C1 segment of cervical spinal cord (tissue), 14 donors: ENCODE results near the gene EDIL3.
"Not testable (repeated sequence)": the region's sequence is repeated elsewhere in the genome, so short reads cannot be mapped to it uniquely, and the experiment has no call there.

Experiments used
- DNase-seq, 14 donors: peaks; one replicate each; lab custom pipeline; 2025; lab: John Stamatoyannopoulos, UW

EDIL3 gene

DNA sequence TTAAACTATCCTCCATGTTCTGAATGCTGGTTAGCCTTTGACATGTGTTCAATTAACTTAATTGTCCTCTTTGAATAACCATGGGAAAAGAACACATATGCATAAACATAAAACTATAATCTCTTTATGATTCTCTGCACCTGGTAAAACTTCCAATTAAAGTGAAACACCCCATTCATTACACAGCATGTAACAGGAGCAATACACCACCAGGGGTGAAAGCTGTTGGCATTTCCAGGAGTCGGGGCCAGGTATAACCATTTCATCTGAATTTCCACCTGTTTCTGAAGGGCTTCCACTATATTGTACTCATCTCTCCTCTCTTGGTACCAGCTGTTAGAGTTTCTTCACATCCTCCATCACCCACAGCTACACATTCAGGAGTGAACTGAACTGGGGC is 303.8 kb downstream of the EDIL3 start:
- no peak for DNase-seq

DNA sequence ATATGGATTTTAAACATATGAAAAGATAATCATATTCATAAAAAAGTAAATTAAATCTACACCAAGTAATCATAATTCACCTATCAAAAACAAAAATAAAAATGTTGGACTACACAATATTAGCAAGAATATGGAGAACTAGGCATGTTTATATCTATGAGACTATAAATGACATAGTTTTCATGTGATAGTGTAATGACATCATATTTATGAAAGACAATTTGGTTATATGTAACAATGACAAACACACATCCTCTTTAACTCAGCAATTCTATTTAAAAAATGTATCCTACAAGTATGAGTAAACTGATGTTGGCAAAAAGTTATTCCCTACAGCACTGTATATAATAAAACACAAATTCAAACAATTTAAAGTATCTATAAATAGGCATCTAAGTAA is 312.3 kb downstream of the EDIL3 start:
- no peak for DNase-seq

- DNase-seq, result no peak
Observed at GRCh38 chr5:84069608-84070179, 315.0 kb downstream of the EDIL3 start.

DNA sequence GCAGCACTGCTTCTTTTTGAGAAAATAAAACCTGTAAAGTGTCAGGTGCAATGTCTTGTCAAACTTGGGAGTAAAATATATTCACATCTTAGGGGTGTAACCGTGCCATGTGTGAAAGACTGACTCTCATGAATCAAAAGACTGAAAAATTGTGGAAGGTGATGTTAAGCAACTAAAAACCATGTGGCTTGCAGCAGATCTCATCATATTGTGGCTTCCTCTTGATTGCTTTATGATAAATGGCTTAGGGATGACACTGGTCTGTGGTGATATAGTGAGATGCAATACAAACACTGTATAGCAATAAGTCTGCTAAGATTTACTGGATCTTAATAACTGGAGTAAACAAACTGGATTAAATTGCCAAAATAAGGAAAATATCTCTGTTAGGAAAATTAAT is 321.6 kb downstream of the EDIL3 start:
- DNase-seq, result no peak

DNA sequence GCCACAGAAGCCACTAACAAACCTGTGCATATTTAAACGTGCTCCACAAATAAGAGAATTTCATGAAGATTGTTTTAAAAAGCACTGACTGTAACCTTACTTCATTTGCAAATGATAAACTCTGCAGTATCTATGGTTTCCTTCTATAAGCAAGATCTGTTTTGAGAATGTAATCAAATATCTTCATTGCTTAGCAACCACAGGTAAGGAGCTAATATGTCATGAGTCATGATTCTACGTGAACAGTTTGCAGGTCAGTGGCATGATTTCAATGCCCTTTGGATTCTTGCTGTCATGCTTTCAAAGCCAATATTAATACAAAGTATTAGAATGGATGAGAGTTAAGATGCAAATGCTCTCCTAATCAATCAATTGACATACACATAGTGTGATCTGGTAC is 325.0 kb downstream of the EDIL3 start:
- no peak for DNase-seq

DNA sequence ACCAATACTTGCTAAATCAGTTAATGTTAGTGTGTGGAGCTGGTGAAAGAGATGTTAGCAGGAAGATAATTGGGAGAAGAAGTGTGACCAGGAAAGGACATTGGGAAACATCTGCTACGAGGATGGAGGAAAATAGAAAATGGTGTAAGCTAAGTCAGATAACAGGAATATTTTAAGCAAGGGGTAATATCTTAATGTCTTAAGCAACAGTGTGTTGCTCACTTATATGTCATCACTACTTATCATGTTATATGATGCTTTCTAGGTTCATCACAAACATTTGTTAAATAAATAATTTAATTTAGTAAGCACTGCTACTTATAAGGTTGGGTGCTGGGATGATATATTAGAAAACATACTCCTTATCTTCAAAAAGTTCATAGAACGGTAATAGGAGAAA is 326.1 kb downstream of the EDIL3 start:
- no peak for DNase-seq

DNA sequence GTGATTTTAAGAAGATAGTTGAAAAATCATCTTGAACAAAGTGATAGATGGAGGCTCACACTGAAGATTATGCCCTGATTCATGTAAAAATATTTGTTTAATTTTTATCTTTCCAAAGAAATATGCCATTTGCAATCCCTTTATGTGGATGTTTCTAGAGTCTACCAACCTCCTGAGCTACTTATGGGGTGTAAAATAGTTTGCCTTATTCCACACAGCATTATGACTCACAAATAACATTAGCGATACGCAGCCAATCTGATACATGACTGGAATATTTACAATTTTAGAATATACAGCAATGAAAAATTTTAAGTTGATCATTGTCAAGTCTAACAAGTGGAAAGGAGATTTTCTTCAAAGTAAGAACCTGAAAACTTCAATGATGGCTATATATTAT is 327.5 kb downstream of the EDIL3 start:
- no peak for DNase-seq

GRCh38 chr5:84045964-84046363 is 338.7 kb downstream of the EDIL3 start:
- DNase-seq, result no peak

DNA sequence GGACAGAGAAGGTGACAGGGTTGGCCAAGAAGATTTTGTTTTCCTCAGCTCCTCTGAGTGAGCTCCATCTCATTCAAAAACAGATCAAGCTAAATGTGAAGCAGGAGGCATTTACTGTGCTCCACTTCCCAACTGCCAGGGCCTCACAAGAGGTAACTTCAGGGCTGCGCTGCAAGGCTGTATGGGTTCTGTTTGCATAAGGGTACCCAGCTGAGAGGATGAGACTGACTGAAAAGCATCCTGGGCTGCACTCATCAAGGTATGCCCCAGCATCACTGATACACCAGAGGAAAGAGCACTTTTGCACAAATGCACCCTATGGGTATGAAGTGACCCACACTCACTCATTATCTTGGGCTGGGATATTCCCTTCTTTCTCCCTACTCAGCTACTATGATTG is 347.8 kb downstream of the EDIL3 start:
- DNase-seq, result no peak

DNA sequence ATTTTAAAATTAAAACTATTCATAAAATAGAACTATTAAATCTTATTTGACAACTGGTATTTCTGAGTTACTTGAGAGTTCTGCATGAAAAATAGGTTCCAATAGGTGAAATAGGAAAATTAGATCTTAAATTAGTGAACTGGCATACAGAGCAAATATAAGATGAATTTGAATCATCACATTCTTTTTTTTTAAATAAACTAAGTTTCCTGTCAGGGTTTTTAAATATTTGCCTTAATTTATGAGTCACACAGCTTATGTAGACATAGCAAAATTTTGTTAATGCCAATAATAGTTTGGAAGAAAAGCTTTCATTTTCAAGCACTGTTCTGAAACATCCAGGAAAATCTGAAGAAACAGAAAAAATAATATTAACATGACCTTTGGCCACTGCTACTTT is 352.4 kb downstream of the EDIL3 start:
- no peak for DNase-seq

GRCh38 chr5:84028093-84028492 is 356.6 kb downstream of the EDIL3 start:
- DNase-seq, result no peak

GRCh38 chr5:84018521-84018920 is 366.2 kb downstream of the EDIL3 start:
- not testable (repeated sequence) for DNase-seq

- no peak for DNase-seq
Observed at GRCh38 chr5:84017523-84018172, 367.0 kb downstream of the EDIL3 start.

DNA sequence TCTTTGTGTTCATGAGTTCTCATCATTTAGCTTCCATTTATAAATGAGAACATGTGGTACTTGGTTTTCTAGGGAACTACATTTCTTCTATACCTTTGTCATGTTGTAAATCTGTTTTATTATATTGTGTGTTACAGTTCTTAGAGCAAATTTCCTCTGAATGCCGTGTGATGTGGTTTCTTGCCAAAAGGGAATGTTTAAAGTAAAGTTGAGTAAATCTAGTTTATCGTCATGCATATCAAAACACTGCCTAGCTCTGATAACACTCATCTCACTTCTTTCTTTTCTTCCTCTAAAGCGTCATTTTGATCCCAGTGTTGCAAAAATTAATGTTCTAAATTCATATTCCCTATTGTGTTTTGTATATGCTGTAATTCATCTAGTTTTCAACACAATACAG is 368.6 kb downstream of the EDIL3 start:
- DNase-seq, result no peak

GRCh38 chr5:84014966-84015365 is 369.7 kb downstream of the EDIL3 start:
- no peak for DNase-seq

DNA sequence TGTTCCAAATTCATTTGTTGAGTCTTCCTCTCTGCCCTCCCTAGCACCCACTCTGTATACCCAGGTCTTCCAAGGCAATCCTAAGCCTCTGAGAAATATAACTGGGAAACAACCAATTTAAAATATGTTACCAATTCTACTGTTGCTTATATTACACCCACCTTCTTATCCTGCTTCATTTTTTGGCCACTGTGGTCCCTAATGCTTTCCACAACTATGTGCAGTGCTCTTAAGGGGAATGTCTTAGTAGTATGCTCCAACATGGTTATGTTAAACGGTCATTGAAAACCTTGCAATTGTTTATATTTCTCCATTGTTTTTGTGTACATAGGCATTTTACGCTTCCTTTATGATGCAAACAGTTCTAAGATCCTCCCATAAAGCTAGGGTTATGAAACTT is 390.9 kb downstream of the EDIL3 start:
- no peak for DNase-seq

DNA sequence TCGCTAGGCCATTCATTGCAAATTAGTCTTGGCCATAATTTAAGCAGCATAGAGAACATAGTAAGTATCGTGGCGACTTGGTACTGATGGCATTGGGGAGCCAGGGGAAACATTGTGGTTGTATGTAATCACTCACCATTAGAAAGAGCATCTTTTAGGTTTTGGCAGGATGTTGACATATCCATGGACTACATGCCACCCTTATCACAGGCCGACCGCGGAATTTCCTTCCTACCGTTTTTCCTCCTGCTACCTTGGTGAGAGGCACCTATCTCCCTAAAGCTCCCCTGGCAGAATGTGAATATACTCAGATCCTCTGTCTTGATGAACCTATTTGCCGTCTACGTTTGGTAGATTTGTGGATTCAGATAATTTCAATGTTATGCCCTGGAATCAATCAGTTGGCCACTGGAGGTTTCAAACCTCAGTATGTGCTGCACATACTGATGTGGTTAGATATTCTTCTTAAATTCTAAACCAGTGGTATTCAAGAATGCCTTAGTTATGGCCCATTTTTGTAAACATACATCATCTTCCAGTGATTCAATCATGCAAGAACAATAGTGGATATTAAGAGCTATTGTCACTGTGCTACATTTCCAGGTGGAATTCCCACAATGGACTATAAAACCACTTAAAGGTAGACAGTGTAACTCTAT is 393.0 kb downstream of the EDIL3 start:
- no peak for DNase-seq

DNA sequence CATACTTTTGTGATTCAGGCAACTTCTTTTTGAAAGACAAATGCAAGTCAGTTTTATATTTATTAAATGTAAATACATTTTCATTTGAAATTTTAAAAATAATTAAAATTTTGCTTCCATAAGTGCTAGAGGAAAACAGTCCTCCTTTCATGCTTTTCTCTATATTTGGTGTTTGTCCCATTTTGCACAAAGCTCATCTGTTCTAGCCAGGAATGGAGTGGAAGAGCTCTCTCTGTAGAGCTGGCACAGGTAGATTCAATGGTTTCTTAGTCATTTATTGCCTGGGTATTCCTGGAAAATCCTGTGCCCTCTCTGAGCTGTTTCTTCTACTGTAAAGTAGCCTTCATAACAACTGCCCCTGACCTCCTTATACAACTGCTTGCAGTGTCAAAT is 396.4 kb downstream of the EDIL3 start:
- no peak for DNase-seq

GRCh38 chr5:83987513-83988292 is 397.0 kb downstream of the EDIL3 start:
- no peak for DNase-seq

DNA sequence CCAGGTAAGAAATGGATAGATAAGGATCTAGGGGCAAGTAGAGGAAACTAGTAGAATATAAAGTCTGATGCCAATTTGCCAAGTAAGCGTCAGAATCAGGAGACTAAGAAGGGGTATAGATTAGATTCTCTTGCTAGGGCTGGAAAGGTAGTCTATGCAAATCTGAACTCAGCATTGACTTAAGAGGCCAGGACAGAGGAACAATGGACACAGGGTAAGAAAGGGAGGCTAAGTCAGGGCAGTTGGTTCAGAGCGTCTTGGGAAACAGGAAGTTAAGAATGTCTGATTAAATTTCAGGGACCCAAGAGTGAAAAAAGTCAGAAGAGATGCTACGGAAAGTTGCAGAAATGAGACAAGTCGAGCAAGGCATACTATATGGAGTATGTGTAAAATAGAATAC is 400.8 kb downstream of the EDIL3 start:
- DNase-seq, result no peak

- no peak for DNase-seq
Observed at GRCh38 chr5:83973925-83974815, 410.5 kb downstream of the EDIL3 start.

DNA sequence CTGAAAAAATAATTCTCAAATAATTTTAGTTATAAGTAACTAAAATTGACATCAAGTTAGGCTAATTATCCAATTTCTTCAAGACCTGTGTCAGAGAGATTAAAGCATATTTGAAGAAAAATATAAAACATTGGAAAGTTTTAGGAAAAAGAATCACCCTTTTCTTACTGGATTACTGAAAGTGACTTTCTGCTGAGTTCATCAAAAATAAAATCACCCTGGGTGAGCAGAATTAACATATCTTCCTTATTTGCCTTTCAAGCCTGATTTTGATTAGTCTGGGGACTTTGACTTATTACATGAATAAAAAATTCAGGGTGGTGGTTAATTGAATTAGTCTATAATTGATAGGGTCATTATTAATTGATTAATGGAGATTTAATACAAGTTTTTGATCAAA is 411.8 kb downstream of the EDIL3 start:
- DNase-seq, result no peak
